Measurements from ENCODE around the gene AJUBA.
"Not testable (repeated sequence)": the region's sequence is repeated elsewhere in the genome, so short reads cannot be mapped to it uniquely, and the experiment has no call there.

Gene AJUBA

DNA sequence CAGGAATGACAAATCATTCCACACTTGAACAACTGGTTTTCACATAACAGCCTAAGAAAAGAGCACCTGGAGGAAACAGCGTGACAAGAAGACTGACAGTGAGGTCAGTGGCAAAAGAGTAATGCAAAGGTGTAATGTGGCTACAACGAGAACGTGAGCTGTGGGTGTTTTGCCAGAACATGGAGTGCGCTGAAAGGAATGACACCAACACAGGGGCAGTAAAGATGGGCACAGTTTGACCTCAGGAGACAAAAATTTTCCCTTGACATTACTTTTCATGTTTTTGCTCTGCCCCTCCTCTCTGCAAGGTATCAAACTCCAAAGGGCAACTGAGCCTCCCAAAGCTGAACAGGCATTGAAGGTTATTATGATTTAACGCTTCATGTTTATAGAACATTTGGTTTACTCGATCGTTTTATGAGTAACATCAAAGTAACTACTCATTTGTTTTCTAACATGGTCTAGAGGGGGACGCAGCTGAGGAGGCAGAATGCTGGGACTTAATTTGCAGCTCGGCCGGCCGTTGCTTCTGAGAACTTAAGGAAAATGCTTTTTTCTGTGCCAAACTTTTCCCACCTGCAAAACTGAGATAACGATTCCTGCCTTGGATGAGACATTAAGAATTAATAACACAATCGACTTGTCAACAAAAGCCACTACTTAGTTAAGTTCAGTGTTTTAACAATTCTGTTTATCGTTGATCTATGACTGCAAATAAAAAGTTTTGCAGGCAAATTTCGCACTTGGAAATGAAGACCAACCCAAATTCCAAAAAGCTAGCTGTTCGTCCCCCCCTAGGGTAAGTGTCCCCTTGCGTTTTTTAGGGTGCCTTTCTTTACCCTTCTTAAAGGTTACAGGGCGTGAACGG is 26.4 kb downstream of the AJUBA start:
- Histone ChIP-seq H2AK5ac (ENCODE audit: low read length, severe bottlenecking) (no peak overlapping the region), H3K36me3 (ENCODE audit: control insufficient read depth in 1 of 2, insufficient read depth in 2 of 2, low read depth in 1 of 2, low read length in 2 of 2) (peaks cover 0 to 3% of the 10 kb centered on the region in 2 experiments), H3K18ac (ENCODE audit: low read depth in 1 of 2, low read length in 2 of 2) (peak overlapping the region in 1 of 2 experiments; percentile 43), H3K9ac (ENCODE audit: low read length) (peak overlapping the region; percentile 85), H2BK120ac (ENCODE audit: low read depth, low read length) (no peak overlapping the region), H3K4ac (ENCODE audit: low read depth in 1 of 2, low read length in 2 of 2) (no peak overlapping the region), H3K9me3 (ENCODE audit: control insufficient read depth, low read length) (no peaks in the 10 kb centered on the region), H3K4me1 (ENCODE audit: control insufficient read depth, insufficient read depth, low read depth, low read length) (peaks cover 3% of the 10 kb centered on the region), H3K4me3 (ENCODE audit: insufficient read depth in 1 of 2, low read depth in 1 of 2, low read length in 2 of 2) (peak overlapping the region; percentile 62 to 89), H2BK15ac (ENCODE audit: low read depth, poor library complexity, severe bottlenecking) (no peak overlapping the region), H3K4me2 (ENCODE audit: low read length, poor library complexity, severe bottlenecking) (peak overlapping the region; percentile 87), H2BK12ac (ENCODE audit: low read length in 2 of 2) (no peak overlapping the region), H3K27ac (ENCODE audit: low read length, poor library complexity, severe bottlenecking) (peak overlapping the region; percentile 79), H3K27me3 (ENCODE audit: control insufficient read depth in 1 of 2, insufficient read depth in 1 of 2, low read length in 2 of 2) (no peaks in the 10 kb centered on the region), H2AFZ (ENCODE audit: low read depth, low read length) (no peak overlapping the region), H3K79me1 (replicated peaks; ENCODE audit: low read length, poor library complexity, severe bottlenecking) (no peaks in the 10 kb centered on the region), H4K91ac (ENCODE audit: low read length) (peak overlapping the region; percentile 43), H3K14ac (ENCODE audit: low read length in 2 of 2) (peak overlapping the region in 1 of 2 experiments; percentile 15), H4K8ac (ENCODE audit: low read length) (peak overlapping the region; percentile 28), H3K23ac (ENCODE audit: low read length in 2 of 2) (no peak overlapping the region), H2BK5ac (ENCODE audit: low read depth, low read length, poor library complexity, severe bottlenecking) (no peak overlapping the region)
- no peak for DNase-seq
- 34% methylated on average over 19 of the region's 19 CpGs for WGBS

- Histone ChIP-seq H3K23ac (ENCODE audit: low read length in 2 of 2) (no peak overlapping the region), H2AFZ (ENCODE audit: low read depth, low read length) (no peak overlapping the region), H3K18ac (ENCODE audit: low read depth in 1 of 2, low read length in 2 of 2) (no peak overlapping the region), H3K14ac (ENCODE audit: low read length in 2 of 2) (no peak overlapping the region), H3K36me3 (ENCODE audit: control insufficient read depth in 1 of 2, insufficient read depth in 2 of 2, low read depth in 1 of 2, low read length in 2 of 2) (peaks cover 4 to 8% of the 10 kb centered on the region in 2 experiments), H2BK15ac (ENCODE audit: low read depth, poor library complexity, severe bottlenecking) (no peak overlapping the region), H3K4ac (ENCODE audit: low read depth in 1 of 2, low read length in 2 of 2) (no peak overlapping the region), H3K4me1 (ENCODE audit: control insufficient read depth, insufficient read depth, low read depth, low read length) (peaks cover 3% of the 10 kb centered on the region), H4K8ac (ENCODE audit: low read length) (no peak overlapping the region), H4K91ac (ENCODE audit: low read length) (no peak overlapping the region), H3K4me2 (ENCODE audit: low read length, poor library complexity, severe bottlenecking) (no peak overlapping the region), H3K9ac (ENCODE audit: low read length) (no peak overlapping the region), H3K9me3 (ENCODE audit: control insufficient read depth, low read length) (no peaks in the 10 kb centered on the region), H3K27me3 (ENCODE audit: control insufficient read depth in 1 of 2, insufficient read depth in 1 of 2, low read length in 2 of 2) (no peaks in the 10 kb centered on the region), H3K4me3 (ENCODE audit: insufficient read depth in 1 of 2, low read depth in 1 of 2, low read length in 2 of 2) (no peak overlapping the region), H3K79me1 (replicated peaks; ENCODE audit: low read length, poor library complexity, severe bottlenecking) (no peaks in the 10 kb centered on the region), H3K27ac (ENCODE audit: low read length, poor library complexity, severe bottlenecking) (no peak overlapping the region), H2BK120ac (ENCODE audit: low read depth, low read length) (no peak overlapping the region), H2AK5ac (ENCODE audit: low read length, severe bottlenecking) (no peak overlapping the region), H2BK12ac (ENCODE audit: low read length in 2 of 2) (no peak overlapping the region), H2BK5ac (ENCODE audit: low read depth, low read length, poor library complexity, severe bottlenecking) (no peak overlapping the region)
- DNase-seq = no peak
- WGBS = 95% methylated on average over 1 of the region's 1 CpG
Observed at GRCh38 chr14:22952418-22952817, 29.9 kb downstream of the AJUBA start.

GRCh38 chr14:22951795-22952194 is 30.6 kb downstream of the AJUBA start:
- H3K4ac ChIP-seq (ENCODE audit: low read depth in 1 of 2, low read length in 2 of 2); H3K4me3 ChIP-seq (ENCODE audit: insufficient read depth in 1 of 2, low read depth in 1 of 2, low read length in 2 of 2); H3K18ac ChIP-seq (ENCODE audit: low read depth in 1 of 2, low read length in 2 of 2); H2BK5ac ChIP-seq (ENCODE audit: low read depth, low read length, poor library complexity, severe bottlenecking); H2AFZ ChIP-seq (ENCODE audit: low read depth, low read length); H2AK5ac ChIP-seq (ENCODE audit: low read length, severe bottlenecking); H3K27ac ChIP-seq (ENCODE audit: low read length, poor library complexity, severe bottlenecking); H2BK12ac ChIP-seq (ENCODE audit: low read length in 2 of 2); H2BK15ac ChIP-seq (ENCODE audit: low read depth, poor library complexity, severe bottlenecking); H4K8ac ChIP-seq (ENCODE audit: low read length); DNase-seq; H3K23ac ChIP-seq (ENCODE audit: low read length in 2 of 2); H3K4me1 ChIP-seq (ENCODE audit: control insufficient read depth, insufficient read depth, low read depth, low read length); H3K9ac ChIP-seq (ENCODE audit: low read length); H2BK120ac ChIP-seq (ENCODE audit: low read depth, low read length); H3K27me3 ChIP-seq (ENCODE audit: control insufficient read depth in 1 of 2, insufficient read depth in 1 of 2, low read length in 2 of 2); H4K91ac ChIP-seq (ENCODE audit: low read length); H3K14ac ChIP-seq (ENCODE audit: low read length in 2 of 2); H3K79me1 ChIP-seq (replicated peaks; ENCODE audit: low read length, poor library complexity, severe bottlenecking); H3K4me2 ChIP-seq (ENCODE audit: low read length, poor library complexity, severe bottlenecking); H3K9me3 ChIP-seq (ENCODE audit: control insufficient read depth, low read length): not testable (repeated sequence)
- WGBS = 97% methylated on average over 8 of the region's 8 CpGs
- peaks cover 9 to 14% of the 10 kb centered on the region in 2 experiments for H3K36me3 ChIP-seq (ENCODE audit: control insufficient read depth in 1 of 2, insufficient read depth in 2 of 2, low read depth in 1 of 2, low read length in 2 of 2)

GRCh38 chr14:22945642-22946041 is 36.7 kb downstream of the AJUBA start:
- Histone ChIP-seq H2BK15ac (ENCODE audit: low read depth, poor library complexity, severe bottlenecking) (no peak overlapping the region), H3K27me3 (ENCODE audit: control insufficient read depth in 1 of 2, insufficient read depth in 1 of 2, low read length in 2 of 2) (no peaks in the 10 kb centered on the region), H3K4me1 (ENCODE audit: control insufficient read depth, insufficient read depth, low read depth, low read length) (no peaks in the 10 kb centered on the region), H3K9me3 (ENCODE audit: control insufficient read depth, low read length) (no peaks in the 10 kb centered on the region), H3K4me3 (ENCODE audit: insufficient read depth in 1 of 2, low read depth in 1 of 2, low read length in 2 of 2) (no peak overlapping the region), H2BK5ac (ENCODE audit: low read depth, low read length, poor library complexity, severe bottlenecking) (no peak overlapping the region), H3K14ac (ENCODE audit: low read length in 2 of 2) (no peak overlapping the region), H2BK12ac (ENCODE audit: low read length in 2 of 2) (no peak overlapping the region), H3K18ac (ENCODE audit: low read depth in 1 of 2, low read length in 2 of 2) (no peak overlapping the region), H2AK5ac (ENCODE audit: low read length, severe bottlenecking) (no peak overlapping the region), H3K36me3 (ENCODE audit: control insufficient read depth in 1 of 2, insufficient read depth in 2 of 2, low read depth in 1 of 2, low read length in 2 of 2) (peaks cover 17% of the 10 kb centered on the region in 2 experiments), H2AFZ (ENCODE audit: low read depth, low read length) (no peak overlapping the region), H4K91ac (ENCODE audit: low read length) (no peak overlapping the region), H2BK120ac (ENCODE audit: low read depth, low read length) (no peak overlapping the region), H3K4ac (ENCODE audit: low read depth in 1 of 2, low read length in 2 of 2) (no peak overlapping the region), H4K8ac (ENCODE audit: low read length) (no peak overlapping the region), H3K4me2 (ENCODE audit: low read length, poor library complexity, severe bottlenecking) (no peak overlapping the region), H3K23ac (ENCODE audit: low read length in 2 of 2) (no peak overlapping the region), H3K9ac (ENCODE audit: low read length) (no peak overlapping the region), H3K27ac (ENCODE audit: low read length, poor library complexity, severe bottlenecking) (no peak overlapping the region), H3K79me1 (replicated peaks; ENCODE audit: low read length, poor library complexity, severe bottlenecking) (no peaks in the 10 kb centered on the region)
- WGBS = 96% methylated on average over 3 of the region's 3 CpGs
- DNase-seq = no peak

Data from mesenchymal stem cell (in vitro differentiated cells and primary cell).